Loucy (cell line): Measurements from ENCODE around the gene MINDY3.

Experiments
- H2AFZ ChIP-seq: fragments of 200-600 bp; sonication (generic); 2 replicates; pipeline ENCODE4 v1.6.0; 2016; ENCODE audit warnings: antibody characterized with exemption, mild to moderate bottlenecking, low read length, moderate library complexity
- H3F3A ChIP-seq: fragments of 200-600 bp; 2 replicates; pipeline ENCODE4 v1.6.0; 2016; ENCODE audit warnings: antibody characterized with exemption, low read depth, mild to moderate bottlenecking
- H3K27me3 ChIP-seq: fragments of 200-600 bp; sonication (generic); 2 replicates; pipeline ENCODE4 v1.6.1; 2014; ENCODE audit warnings: low read length, mild to moderate bottlenecking; ENCODE audit not compliant: insufficient read depth, poor library complexity, severe bottlenecking
- H3K36me3 ChIP-seq: fragments of 200-600 bp; sonication (generic); 2 replicates; pipeline ENCODE4 v1.6.1; 2016; ENCODE audit warnings: low read length; ENCODE audit not compliant: insufficient read depth
- H3K4me1 ChIP-seq: fragments of 200-600 bp; sonication (generic); 2 replicates; pipeline ENCODE4 v1.5.1; 2014; ENCODE audit warnings: low read length, mild to moderate bottlenecking; ENCODE audit not compliant: insufficient read depth, poor library complexity, severe bottlenecking
- H3K4me2 ChIP-seq: fragments of 200-600 bp; sonication (generic); 2 replicates; pipeline ENCODE4 v1.6.0; 2014; ENCODE audit warnings: antibody characterized with exemption, low read length, low read depth, mild to moderate bottlenecking; ENCODE audit not compliant: poor library complexity, severe bottlenecking
- H3K4me3 ChIP-seq: fragments of 200-600 bp; sonication (generic); 2 replicates; pipeline ENCODE4 v1.5.1; 2014; ENCODE audit warnings: low read length, mild to moderate bottlenecking, mixed read lengths; ENCODE audit not compliant: poor library complexity, severe bottlenecking
- H3K79me2 ChIP-seq: fragments of 200-600 bp; sonication (generic); 2 replicates; pipeline ENCODE4 v1.6.1; 2014; ENCODE audit warnings: low read length; ENCODE audit not compliant: insufficient read depth
- H3K9ac ChIP-seq: fragments of 200-600 bp; sonication (generic); 2 replicates; pipeline ENCODE4 v1.6.0; 2014; ENCODE audit warnings: mild to moderate bottlenecking, low read depth, low read length, moderate library complexity; ENCODE audit not compliant: poor library complexity, severe bottlenecking
- H3K9me2 ChIP-seq: fragments of 200-600 bp; sonication (generic); replicated peaks from 2 replicates; pipeline ENCODE4 v1.6.1; 2016; ENCODE audit warnings: low read depth, low read length, mixed read lengths
- H3K9me3 ChIP-seq: fragments of 200-600 bp; sonication (generic); 2 replicates; pipeline ENCODE4 v1.6.1; 2014; ENCODE audit warnings: mild to moderate bottlenecking, antibody characterized with exemption, low read length, low read depth; ENCODE audit not compliant: insufficient read depth
- H4K20me1 ChIP-seq: fragments of 200-600 bp; sonication (generic); 2 replicates; pipeline ENCODE4 v1.6.0; 2014; ENCODE audit warnings: antibody characterized with exemption, low read length, mild to moderate bottlenecking; ENCODE audit not compliant: insufficient read depth, poor library complexity, severe bottlenecking
- CTCF ChIP-seq: fragments of 200-600 bp; sonication (generic); conservative IDR thresholded peaks from 2 replicates; pipeline ENCODE4 v1.5.1; 2014; ENCODE audit warnings: mild to moderate bottlenecking, antibody characterized with exemption, low read length
- EZH2phosphoT487 ChIP-seq: fragments of 200-600 bp; IDR thresholded peaks from 2 replicates; pipeline ENCODE4 v1.6.1; 2018; ENCODE audit warnings: antibody characterized with exemption, mild to moderate bottlenecking, moderate library complexity, borderline replicate concordance

The MINDY3 gene

GRCh38 chr10:15797346-15797745, 63.0 kb downstream of the MINDY3 start:
- Histone ChIP-seq H3K27me3 (no peaks in the 10 kb centered on the region), H2AFZ (no peak overlapping the region), H4K20me1 (no peaks in the 10 kb centered on the region), H3K9ac (no peak overlapping the region), H3K4me2 (no peak overlapping the region), H3K4me1 (peaks cover 69% of the 10 kb centered on the region), H3K9me2 (no peaks in the 10 kb centered on the region), H3K4me3 (no peak overlapping the region), H3F3A (peaks cover 4% of the 10 kb centered on the region; the same call in 1 of the 2 replicates), H3K9me3 (no peaks in the 10 kb centered on the region), H3K79me2 (no peaks in the 10 kb centered on the region), H3K36me3 (peaks cover 5% of the 10 kb centered on the region)
- TF ChIP-seq EZH2phosphoT487 = no peak
- no peak for TF ChIP-seq CTCF

- Histone ChIP-seq H3K4me1 (peaks cover 71% of the 10 kb centered on the region), H2AFZ (no peak overlapping the region), H3K4me3 (peak overlapping the region; percentile 41), H3K9me3 (no peaks in the 10 kb centered on the region), H3K27me3 (no peaks in the 10 kb centered on the region), H3K4me2 (peak overlapping the region; percentile 62), H3K9ac (peak overlapping the region; percentile 17), H4K20me1 (no peaks in the 10 kb centered on the region), H3K36me3 (peaks cover 5% of the 10 kb centered on the region), H3K79me2 (no peaks in the 10 kb centered on the region), H3K9me2 (no peaks in the 10 kb centered on the region), H3F3A (no peaks in the 10 kb centered on the region; the same call in 1 of the 2 replicates)
- no peak for TF ChIP-seq CTCF
- no peak for TF ChIP-seq EZH2phosphoT487
Observed at GRCh38 chr10:15796762-15797161, 63.5 kb downstream of the MINDY3 start.

- no peaks in the 10 kb centered on the region for H3K27me3 ChIP-seq
- H3K4me3 ChIP-seq = peak overlapping the region; percentile 41
- H3K79me2 ChIP-seq = no peaks in the 10 kb centered on the region
- H3K9ac ChIP-seq = peak overlapping the region; percentile 17
- TF ChIP-seq EZH2phosphoT487 (no peak), CTCF (no peak)
- H3K9me3 ChIP-seq = no peaks in the 10 kb centered on the region
- no peaks in the 10 kb centered on the region for H4K20me1 ChIP-seq
- peaks cover 5% of the 10 kb centered on the region for H3K36me3 ChIP-seq
- peak overlapping the region; percentile 62 for H3K4me2 ChIP-seq
- no peaks in the 10 kb centered on the region for H3K9me2 ChIP-seq
- H3F3A ChIP-seq = no peaks in the 10 kb centered on the region; the same call in 1 of the 2 replicates
- no peak overlapping the region for H2AFZ ChIP-seq
- H3K4me1 ChIP-seq = peaks cover 71% of the 10 kb centered on the region
Observed at GRCh38 chr10:15796098-15796759, 64.1 kb downstream of the MINDY3 start.
